Neural cell (in vitro differentiated cells): Measurements from ENCODE around the gene MKX. TPM values are rescaled to one million over a fixed set of nuclear protein-coding genes. Genes with fewer than 3 reads are reported as not detected.

Experiments
- H2AFZ ChIP-seq: fragments of 200-600, 300-800 bp; sonication (generic), shearing (Covaris generic); 2 replicates; pipeline ENCODE4 v1.6.0; 2014; ENCODE audit warnings: low read depth, mild to moderate bottlenecking, antibody characterized with exemption, low read length, moderate library complexity
- H3F3A ChIP-seq: fragments of 200-600 bp; shearing (Covaris generic); 2 replicates; pipeline ENCODE4 v1.6.1; 2016; ENCODE audit warnings: mild to moderate bottlenecking, moderate library complexity, mixed read lengths, antibody characterized with exemption, low read length; ENCODE audit not compliant: insufficient read depth, poor library complexity, severe bottlenecking
- H3K27ac ChIP-seq: fragments of 200-600, 300-800 bp; sonication (generic), shearing (Covaris generic); 2 replicates; pipeline ENCODE4 v1.5.1; 2014; ENCODE audit warnings: mild to moderate bottlenecking, low read length, moderate library complexity
- H3K27me3 ChIP-seq: fragments of 300-800, 200-600 bp; sonication (generic), shearing (Covaris generic); 2 replicates; pipeline ENCODE4 v1.6.0; 2014; ENCODE audit warnings: mild to moderate bottlenecking, low read depth, low read length, moderate library complexity; ENCODE audit not compliant: insufficient read depth
- H3K36me3 ChIP-seq: fragments of 300-800, 200-600 bp; sonication (generic), shearing (Covaris generic); 2 replicates; pipeline ENCODE4 v1.5.1; 2014; ENCODE audit warnings: mild to moderate bottlenecking, antibody characterized with exemption, low read length, moderate library complexity; ENCODE audit not compliant: insufficient read depth
- H3K4me2 ChIP-seq: fragments of 300-800, 200-600 bp; sonication (generic), shearing (Covaris generic); 2 replicates; pipeline ENCODE4 v1.6.0; 2014; ENCODE audit warnings: mild to moderate bottlenecking, low read length
- H3K4me3 ChIP-seq: fragments of 300-800, 200-600 bp; sonication (generic), shearing (Covaris generic); 2 replicates; pipeline ENCODE4 v1.5.1; 2014; ENCODE audit warnings: mild to moderate bottlenecking, low read length, moderate library complexity
- H3K79me2 ChIP-seq: fragments of 200-600 bp; shearing (Covaris generic); replicated peaks from 2 replicates; pipeline ENCODE4 v1.6.0; 2014; ENCODE audit warnings: mild to moderate bottlenecking, low read length, moderate library complexity; ENCODE audit not compliant: insufficient read depth
- H3K9ac ChIP-seq: fragments of 300-800, 200-600 bp; sonication (generic), shearing (Covaris generic); 2 replicates; pipeline ENCODE4 v1.6.1; 2016; ENCODE audit warnings: mild to moderate bottlenecking, low read length, mixed read lengths
- H3K9me2 ChIP-seq: fragments of 200-600 bp; shearing (Covaris generic); 2 replicates; pipeline ENCODE4 v1.6.1; 2016; ENCODE audit warnings: mild to moderate bottlenecking, low read length, mixed read lengths; ENCODE audit not compliant: insufficient read depth
- H3K9me3 ChIP-seq: fragments of 200-600, 300-800 bp; sonication (generic), shearing (Covaris generic); 2 replicates; pipeline ENCODE4 v1.6.1; 2016; ENCODE audit warnings: mild to moderate bottlenecking, mixed run types, low read length, moderate library complexity, mixed read lengths
- H4K20me1 ChIP-seq: fragments of 200-600 bp; shearing (Covaris generic); 2 replicates; pipeline ENCODE4 v1.6.1; 2016; ENCODE audit warnings: mild to moderate bottlenecking, mixed run types; ENCODE audit not compliant: insufficient read depth
- EP300 ChIP-seq: fragments of 450-650 bp; conservative IDR thresholded peaks from 2 replicates; pipeline ENCODE4 v1.6.1; 2014; ENCODE audit warnings: antibody characterized with exemption, mild to moderate bottlenecking, moderate library complexity; ENCODE audit not compliant: poor library complexity, severe bottlenecking
- EZH2 ChIP-seq: fragments of 200-600, 300-800 bp; shearing (Covaris generic), sonication (generic); IDR thresholded peaks from 2 replicates; pipeline ENCODE4 v1.6.1; 2014; ENCODE audit warnings: antibody characterized with exemption, low read length, borderline replicate concordance, mild to moderate bottlenecking; ENCODE audit not compliant: insufficient read depth, poor library complexity, severe bottlenecking
- MXI1 ChIP-seq: fragments of 450-650 bp; conservative IDR thresholded peaks from 2 replicates; pipeline ENCODE4 v1.6.1; 2014; ENCODE audit warnings: antibody characterized with exemption, mild to moderate bottlenecking; ENCODE audit not compliant: poor library complexity, severe bottlenecking
- POLR2AphosphoS5 ChIP-seq: IDR thresholded peaks from 2 replicates; pipeline ENCODE4 v1.6.1; 2012
- RAD21 ChIP-seq: fragments of 450-650 bp; conservative IDR thresholded peaks from 2 replicates; pipeline ENCODE4 v1.6.1; 2014; ENCODE audit warnings: antibody characterized with exemption, mild to moderate bottlenecking, moderate library complexity
- SMC3 ChIP-seq: fragments of 450-650 bp; conservative IDR thresholded peaks from 2 replicates; pipeline ENCODE4 v1.6.1; 2014; ENCODE audit warnings: antibody characterized with exemption, mild to moderate bottlenecking, moderate library complexity; ENCODE audit not compliant: poor library complexity
- TAF1 ChIP-seq: IDR thresholded peaks from 2 replicates; pipeline ENCODE4 v1.6.1; 2012; ENCODE audit warnings: low read depth
- polyA plus RNA-seq: library from polyadenylated mRNA; depleted of rRNA; stranded (reverse); fragments of >200 nt; gene quantifications from 2 replicates; pipeline ENCODE4 v1.2.3, GENCODE V29; 2014
- TF ChIP-seq, protein P1 (sequence below): fragments of 450-650 bp; IDR thresholded peaks from 2 replicates; pipeline ENCODE4 v1.5.1; 2014; ENCODE audit warnings: antibody characterized with exemption, mild to moderate bottlenecking, moderate library complexity; ENCODE audit not compliant: poor library complexity, severe bottlenecking
- TF ChIP-seq, protein P2 (sequence below): IDR thresholded peaks from 2 replicates; pipeline ENCODE4 v1.6.1; 2012; ENCODE audit warnings: borderline replicate concordance

MKX gene
- polyA plus RNA-seq, 1 donor from 2014 or later = not detected

DNA sequence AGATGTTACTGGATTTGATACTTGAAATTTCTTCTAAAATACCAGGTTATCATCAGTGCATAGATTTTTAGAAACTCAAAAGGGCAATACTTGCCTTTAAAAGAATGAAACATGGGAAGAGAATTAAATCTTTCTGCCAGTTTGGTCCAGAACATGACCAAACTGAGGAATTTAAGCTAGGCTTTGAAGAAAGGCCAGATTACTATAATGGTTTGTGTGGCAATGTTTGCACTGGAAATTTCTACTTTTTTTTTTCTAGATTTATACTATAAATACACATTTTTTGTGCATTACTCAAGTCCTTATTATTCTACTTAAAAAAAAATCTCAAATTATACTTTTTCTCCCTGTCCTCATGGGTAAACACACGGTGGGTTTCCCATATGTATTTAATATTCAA, 9.2 kb downstream of the MKX start:
- Histone ChIP-seq H3K4me3 (no peak overlapping the region), H3K79me2 (no peaks in the 10 kb centered on the region), H4K20me1 (no peaks in the 10 kb centered on the region), H3K27me3 (peaks cover 24% of the 10 kb centered on the region), H2AFZ (no peak overlapping the region), H3K9ac (no peak overlapping the region), H3K9me3 (no peaks in the 10 kb centered on the region), H3K27ac (no peak overlapping the region), H3K9me2 (no peaks in the 10 kb centered on the region), H3K4me2 (no peak overlapping the region), H3K36me3 (no peaks in the 10 kb centered on the region), H3F3A (no peaks in the 10 kb centered on the region)
- TF ChIP-seq MXI1 = no peak
- no peak for TF ChIP-seq EZH2
- no peak for TF ChIP-seq RAD21
- TF ChIP-seq, protein P1, sequence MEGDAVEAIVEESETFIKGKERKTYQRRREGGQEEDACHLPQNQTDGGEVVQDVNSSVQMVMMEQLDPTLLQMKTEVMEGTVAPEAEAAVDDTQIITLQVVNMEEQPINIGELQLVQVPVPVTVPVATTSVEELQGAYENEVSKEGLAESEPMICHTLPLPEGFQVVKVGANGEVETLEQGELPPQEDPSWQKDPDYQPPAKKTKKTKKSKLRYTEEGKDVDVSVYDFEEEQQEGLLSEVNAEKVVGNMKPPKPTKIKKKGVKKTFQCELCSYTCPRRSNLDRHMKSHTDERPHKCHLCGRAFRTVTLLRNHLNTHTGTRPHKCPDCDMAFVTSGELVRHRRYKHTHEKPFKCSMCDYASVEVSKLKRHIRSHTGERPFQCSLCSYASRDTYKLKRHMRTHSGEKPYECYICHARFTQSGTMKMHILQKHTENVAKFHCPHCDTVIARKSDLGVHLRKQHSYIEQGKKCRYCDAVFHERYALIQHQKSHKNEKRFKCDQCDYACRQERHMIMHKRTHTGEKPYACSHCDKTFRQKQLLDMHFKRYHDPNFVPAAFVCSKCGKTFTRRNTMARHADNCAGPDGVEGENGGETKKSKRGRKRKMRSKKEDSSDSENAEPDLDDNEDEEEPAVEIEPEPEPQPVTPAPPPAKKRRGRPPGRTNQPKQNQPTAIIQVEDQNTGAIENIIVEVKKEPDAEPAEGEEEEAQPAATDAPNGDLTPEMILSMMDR = no peak
- TF ChIP-seq, protein P2, sequence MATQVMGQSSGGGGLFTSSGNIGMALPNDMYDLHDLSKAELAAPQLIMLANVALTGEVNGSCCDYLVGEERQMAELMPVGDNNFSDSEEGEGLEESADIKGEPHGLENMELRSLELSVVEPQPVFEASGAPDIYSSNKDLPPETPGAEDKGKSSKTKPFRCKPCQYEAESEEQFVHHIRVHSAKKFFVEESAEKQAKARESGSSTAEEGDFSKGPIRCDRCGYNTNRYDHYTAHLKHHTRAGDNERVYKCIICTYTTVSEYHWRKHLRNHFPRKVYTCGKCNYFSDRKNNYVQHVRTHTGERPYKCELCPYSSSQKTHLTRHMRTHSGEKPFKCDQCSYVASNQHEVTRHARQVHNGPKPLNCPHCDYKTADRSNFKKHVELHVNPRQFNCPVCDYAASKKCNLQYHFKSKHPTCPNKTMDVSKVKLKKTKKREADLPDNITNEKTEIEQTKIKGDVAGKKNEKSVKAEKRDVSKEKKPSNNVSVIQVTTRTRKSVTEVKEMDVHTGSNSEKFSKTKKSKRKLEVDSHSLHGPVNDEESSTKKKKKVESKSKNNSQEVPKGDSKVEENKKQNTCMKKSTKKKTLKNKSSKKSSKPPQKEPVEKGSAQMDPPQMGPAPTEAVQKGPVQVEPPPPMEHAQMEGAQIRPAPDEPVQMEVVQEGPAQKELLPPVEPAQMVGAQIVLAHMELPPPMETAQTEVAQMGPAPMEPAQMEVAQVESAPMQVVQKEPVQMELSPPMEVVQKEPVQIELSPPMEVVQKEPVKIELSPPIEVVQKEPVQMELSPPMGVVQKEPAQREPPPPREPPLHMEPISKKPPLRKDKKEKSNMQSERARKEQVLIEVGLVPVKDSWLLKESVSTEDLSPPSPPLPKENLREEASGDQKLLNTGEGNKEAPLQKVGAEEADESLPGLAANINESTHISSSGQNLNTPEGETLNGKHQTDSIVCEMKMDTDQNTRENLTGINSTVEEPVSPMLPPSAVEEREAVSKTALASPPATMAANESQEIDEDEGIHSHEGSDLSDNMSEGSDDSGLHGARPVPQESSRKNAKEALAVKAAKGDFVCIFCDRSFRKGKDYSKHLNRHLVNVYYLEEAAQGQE = no peak
- TF ChIP-seq POLR2AphosphoS5 = no peak
- TF ChIP-seq TAF1 = no peak
- no peak for TF ChIP-seq SMC3
- no peak for TF ChIP-seq EP300

DNA sequence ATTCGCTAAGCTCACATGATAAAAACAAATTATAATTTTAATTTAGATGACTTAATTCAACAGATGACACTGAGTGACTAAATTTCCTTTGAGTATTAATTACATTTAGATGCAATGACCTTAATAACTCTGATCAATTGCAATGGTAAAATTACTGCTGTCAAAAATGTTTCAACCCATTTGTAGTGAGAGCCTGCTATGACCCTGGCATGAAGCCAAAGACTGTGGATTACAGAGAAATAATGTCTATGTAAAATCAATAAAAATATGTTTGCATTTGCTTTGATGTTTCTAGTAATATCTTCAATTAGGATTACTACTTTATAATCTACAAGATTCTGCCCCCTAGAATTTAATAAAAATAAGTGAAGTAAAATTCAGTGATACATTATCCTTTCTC, 15.6 kb downstream of the MKX start:
- Histone ChIP-seq H3K9me2 (no peaks in the 10 kb centered on the region), H3K4me3 (no peak overlapping the region), H3K9ac (no peak overlapping the region), H3K27ac (no peak overlapping the region), H3K9me3 (no peaks in the 10 kb centered on the region), H3K4me2 (no peak overlapping the region), H4K20me1 (no peaks in the 10 kb centered on the region), H3K36me3 (no peaks in the 10 kb centered on the region), H3K27me3 (no peaks in the 10 kb centered on the region), H3K79me2 (no peaks in the 10 kb centered on the region), H3F3A (no peaks in the 10 kb centered on the region), H2AFZ (no peak overlapping the region)
- TF ChIP-seq RAD21 (no peak), EP300 (no peak), SMC3 (no peak), TAF1 (no peak), EZH2 (no peak), POLR2AphosphoS5 (no peak), MXI1 (no peak)
- TF ChIP-seq, protein P2 = no peak
- TF ChIP-seq, protein P1 = no peak
